NCI-H2107 (cell line): ENCODE measurements around the gene JPT2.
A peak's percentile ranks its signal among the peaks of the same experiment; 100 is the strongest.

Source experiments
- DNase-seq: peaks from one replicate; lab custom pipeline; 2025; lab: John Stamatoyannopoulos, UW

JPT2 gene

DNA sequence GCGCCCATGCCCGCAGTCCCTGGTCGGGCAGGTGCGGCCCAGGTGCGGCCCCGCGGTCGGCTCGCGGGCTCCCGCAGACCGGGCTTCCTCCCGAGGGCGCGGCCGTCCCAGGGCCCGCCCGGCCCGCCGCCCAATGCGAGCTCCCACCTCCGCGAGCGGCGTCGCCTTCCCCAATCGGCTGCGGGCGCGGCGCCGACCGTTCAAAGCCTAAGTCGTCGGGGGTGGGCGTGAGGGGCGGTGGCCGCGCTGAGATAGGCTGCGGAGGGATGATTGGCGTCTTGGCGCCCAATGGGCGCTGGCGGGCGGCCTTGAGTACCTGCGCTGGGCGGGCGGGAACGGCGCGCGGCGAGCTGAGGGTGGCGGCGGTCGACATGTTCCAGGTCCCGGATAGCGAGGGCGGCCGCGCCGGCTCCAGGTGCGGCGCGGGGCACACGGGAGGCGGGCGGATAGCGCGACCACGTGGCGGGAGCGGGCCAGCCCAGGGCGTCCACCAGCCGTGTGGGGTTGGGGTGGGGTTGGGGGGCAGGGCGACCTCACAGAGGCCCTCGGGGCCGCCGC is at the start of gene JPT2:
Gene JPT2, plus strand, starts transcription at position 338 of the 558 bp plus-strand sequence. Its CDS starts 34 bp downstream, at position 372.
- DNase-seq, result peak; percentile 98

DNA sequence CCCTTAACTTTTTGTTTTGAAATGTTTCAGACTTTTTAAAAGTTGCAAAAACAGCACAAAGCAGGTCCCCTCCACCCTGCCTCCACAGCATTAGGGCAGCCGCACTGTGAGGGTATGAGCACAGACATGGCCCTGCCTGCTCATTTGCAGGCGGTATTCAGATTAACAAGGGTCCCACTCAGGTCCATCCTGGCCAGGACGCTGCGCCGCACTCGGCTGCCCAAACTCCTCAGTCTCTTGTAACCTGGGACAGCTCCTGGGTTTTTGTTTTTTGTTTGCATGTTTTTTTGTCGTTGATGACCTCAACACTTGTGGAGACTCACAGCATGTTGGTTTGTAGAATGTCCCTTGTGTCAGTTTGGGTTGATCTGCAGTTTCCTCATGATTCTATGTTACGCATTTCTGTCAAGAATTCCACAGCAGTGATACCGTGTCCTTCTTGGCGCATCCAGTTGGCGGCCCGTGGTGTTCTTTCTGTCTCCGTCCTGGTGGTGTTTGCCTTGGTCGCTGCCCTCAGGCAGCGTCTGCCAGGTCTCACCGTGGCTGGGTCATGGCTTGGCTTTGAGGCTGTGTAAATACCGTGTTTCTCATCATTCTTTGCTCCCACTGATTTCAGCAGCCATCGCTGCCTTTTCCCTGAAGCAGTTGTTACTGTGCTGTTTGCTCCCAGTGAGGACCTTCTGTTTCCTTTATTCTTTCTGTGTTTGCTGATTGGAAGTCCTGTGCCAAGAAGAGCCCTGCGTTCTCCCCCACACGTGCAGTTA is 47.4 kb upstream of the JPT2 start:
- no peak for DNase-seq

- DNase-seq, result no peak
Measured at GRCh38 chr16:1631230-1631629, 46.8 kb upstream of the JPT2 start.

- DNase-seq, result no peak
Measured at GRCh38 chr16:1631931-1632637, 46.0 kb upstream of the JPT2 start.

DNA sequence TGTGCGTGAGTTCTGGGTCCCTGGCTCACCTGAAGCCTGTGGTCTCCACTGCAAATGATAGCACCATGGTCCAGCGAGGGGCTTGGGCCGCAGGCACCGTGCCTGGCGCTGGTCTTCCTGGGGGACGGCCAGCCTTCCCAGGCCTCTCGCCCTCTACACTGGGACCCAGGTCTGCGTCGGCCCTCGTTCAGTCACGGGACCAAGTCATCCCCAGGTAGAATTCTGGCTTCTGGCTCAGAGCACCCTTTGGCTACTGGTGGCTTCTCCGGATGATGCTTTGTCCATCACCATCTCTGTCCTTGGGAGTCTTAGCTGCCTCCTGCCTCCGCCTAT is 45.5 kb upstream of the JPT2 start:
- DNase-seq, result no peak

DNA sequence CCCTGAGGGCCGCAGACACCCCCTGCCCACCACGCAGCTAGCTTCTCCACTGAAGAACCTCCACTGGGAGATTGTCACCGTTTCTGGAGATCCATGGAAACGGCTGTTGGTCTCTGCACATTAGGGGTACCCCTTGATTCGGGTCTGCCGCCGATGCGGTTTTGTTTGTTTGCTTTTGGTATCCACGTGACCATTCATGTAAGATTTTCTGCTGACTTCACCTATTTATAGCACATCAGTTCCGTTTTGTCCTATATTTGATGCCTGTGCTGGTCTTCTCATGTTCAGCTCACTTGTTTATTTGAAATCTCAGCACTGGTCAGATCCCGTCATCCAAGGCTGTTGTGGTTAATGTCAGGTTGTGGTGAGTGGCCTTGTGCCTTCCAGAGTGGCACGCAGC is 44.8 kb upstream of the JPT2 start:
- no peak for DNase-seq

DNA sequence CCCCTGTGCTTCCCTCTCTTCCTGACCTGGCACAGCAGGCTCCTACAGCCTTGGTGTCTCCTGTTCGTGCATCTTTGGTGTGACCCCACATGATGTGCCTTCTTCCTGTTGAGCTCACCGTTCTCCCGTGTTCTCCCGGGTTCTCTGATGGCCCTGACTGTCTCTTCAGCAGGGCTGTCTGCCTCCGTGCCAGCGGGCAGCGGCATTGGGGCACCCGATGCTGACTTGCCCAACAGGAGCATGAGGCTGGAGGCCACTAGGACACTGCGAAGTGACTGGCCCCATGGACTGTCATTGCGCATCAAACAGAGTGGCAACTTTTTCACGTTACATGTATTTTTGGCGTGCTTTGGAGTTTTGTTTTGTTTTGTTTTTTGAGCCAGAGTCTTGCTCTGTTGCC is 43.5 kb upstream of the JPT2 start:
- DNase-seq, result no peak

DNA sequence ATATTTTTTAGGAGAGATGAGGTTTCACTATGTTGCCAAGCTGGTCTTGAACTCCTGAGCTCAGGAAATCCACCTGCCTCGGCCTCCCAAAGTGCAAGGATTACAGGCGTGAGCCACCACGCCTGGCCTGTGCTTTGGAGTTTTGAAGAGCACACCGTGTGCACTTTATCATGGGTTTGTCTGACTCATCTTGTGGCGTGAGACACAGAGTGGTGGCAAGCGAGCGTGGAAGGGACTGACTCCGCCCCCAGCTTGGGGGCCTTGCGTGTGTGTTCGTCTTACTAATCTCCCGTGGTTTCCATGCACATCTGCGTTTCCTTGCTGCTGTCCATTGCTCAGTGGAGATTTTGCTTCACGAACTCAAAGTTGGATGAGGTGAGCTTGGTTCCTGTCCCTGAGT is 43.0 kb upstream of the JPT2 start:
- no peak for DNase-seq

GRCh38 chr16:1637526-1637925 is 40.6 kb upstream of the JPT2 start:
- DNase-seq, result no peak

DNA sequence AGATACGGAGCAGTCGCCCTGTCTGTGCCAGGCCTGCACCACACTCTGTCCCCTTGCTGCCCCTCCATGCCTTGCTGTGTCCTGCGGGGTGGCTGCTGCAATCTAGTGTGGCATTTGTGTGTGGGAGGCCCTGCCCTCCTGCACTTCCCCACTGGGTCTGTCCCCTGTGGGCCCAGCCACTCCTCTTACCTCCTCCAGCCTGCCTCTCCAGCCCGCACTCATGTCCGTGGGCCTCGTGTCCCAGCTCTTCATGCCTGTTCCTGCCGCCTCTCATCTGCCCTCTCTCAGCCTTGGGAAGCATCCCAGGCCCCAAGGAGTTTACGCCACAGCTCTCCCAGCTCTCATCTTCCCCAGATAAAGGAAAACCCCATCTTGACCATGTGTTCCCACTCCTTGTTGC is 39.3 kb upstream of the JPT2 start:
- DNase-seq, result no peak

DNA sequence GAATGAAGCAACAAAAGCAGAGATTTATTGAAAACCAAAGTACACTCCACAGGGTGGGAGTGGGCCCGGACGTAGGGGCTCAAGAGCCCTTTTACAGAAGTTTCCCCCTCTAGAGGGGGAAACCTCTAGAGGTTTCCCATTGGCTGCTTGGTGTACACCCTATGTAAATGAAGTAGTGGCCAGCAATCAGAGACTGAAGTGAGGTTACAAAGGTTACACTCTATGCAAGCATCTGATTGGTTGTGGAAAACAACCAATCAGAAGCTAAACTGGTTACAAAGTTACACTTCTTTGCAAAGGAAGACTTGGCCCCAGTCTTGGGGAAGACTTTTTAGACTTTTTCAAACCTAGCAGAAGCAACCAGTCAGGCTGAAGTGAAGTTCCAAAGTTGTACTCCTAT is 38.8 kb upstream of the JPT2 start:
- no peak for DNase-seq

DNA sequence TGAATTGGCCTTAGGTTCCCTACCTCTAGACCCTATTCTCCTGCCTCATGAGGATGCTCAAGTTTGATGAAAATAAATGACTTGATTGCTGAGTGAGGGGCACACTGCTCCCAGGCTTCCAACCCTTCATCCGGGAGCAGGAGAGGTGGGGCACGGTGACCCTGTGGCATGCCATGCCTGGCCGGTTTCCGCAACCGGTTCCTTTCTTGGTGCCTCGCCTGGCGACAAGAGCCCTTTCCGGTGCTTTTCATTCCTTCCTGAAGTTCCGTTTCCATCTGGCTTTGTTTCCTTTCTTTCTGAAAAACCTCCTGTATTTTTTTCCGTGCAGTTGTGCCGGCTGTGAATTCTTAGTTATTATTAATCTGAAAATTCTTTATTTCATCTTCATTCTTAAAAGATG is 38.2 kb upstream of the JPT2 start:
- DNase-seq, result no peak

GRCh38 chr16:1640261-1640941 is 37.7 kb upstream of the JPT2 start:
- no peak for DNase-seq

DNA sequence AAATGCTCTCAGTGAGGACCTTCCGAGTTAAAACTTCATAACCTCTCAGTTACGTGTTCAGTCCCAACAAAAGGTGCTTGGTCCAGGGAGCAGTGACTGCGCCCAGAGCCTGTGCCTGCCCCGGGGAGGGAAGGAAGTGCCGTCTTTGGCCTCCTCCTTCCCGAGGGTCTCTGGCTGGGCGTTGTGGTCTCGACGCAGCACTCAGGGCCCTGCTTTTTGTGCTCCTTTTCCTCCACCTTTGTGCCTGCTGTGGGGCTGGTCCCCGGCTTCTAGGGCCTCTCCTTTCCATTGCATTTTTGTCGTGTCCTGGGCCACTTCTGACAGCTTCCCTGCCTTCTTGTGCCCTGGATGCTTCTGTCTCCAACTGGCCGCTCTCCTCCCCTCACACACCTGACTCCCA is 36.8 kb upstream of the JPT2 start:
- DNase-seq, result no peak

GRCh38 chr16:1642148-1642547 is 35.9 kb upstream of the JPT2 start:
- DNase-seq, result no peak

- DNase-seq, result no peak
Measured at GRCh38 chr16:1642753-1643152, 35.3 kb upstream of the JPT2 start.

DNA sequence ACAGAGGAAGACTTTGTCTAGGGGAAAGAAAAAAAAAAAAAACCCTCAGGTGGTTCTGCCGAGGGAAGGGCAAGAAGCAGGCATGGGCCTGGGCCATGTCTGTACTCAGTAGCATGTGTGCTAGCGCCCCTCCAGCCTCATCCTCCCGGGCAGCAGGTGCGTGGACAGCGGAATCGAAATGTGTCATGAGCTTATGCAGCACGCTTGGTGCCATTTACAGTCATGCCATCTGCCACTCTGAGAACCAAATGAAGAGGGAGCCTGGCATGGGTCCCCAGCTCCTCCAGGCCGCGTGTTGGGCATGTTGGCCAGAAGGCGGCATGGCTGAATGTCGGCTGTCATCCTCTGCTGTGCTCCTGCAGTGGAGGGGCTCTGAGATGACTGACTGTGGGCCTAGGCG is 34.6 kb upstream of the JPT2 start:
- no peak for DNase-seq

- DNase-seq, result no peak
Measured at GRCh38 chr16:1645914-1646525, 32.1 kb upstream of the JPT2 start.

DNA sequence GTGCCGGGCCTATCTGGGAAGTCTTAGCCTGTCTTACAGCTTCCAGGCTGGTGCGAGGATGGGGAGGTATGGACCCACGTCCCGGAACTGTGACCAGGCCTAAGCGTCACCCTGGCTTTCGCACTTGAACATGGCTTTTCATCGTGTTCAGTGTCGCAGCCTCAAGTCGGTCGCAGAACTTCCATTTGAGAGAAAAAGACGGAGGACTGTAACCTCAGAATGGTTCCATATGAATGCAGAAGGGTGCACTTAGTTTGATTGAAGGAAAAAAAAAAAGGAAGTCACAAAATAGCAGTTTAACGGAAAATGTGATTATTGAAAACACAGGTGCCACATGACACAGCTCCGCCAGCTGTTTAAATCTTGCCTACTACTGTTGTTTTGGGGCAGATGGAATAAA is 30.2 kb upstream of the JPT2 start:
- DNase-seq, result no peak

- no peak for DNase-seq
Measured at GRCh38 chr16:1650131-1650530, 27.9 kb upstream of the JPT2 start.

DNA sequence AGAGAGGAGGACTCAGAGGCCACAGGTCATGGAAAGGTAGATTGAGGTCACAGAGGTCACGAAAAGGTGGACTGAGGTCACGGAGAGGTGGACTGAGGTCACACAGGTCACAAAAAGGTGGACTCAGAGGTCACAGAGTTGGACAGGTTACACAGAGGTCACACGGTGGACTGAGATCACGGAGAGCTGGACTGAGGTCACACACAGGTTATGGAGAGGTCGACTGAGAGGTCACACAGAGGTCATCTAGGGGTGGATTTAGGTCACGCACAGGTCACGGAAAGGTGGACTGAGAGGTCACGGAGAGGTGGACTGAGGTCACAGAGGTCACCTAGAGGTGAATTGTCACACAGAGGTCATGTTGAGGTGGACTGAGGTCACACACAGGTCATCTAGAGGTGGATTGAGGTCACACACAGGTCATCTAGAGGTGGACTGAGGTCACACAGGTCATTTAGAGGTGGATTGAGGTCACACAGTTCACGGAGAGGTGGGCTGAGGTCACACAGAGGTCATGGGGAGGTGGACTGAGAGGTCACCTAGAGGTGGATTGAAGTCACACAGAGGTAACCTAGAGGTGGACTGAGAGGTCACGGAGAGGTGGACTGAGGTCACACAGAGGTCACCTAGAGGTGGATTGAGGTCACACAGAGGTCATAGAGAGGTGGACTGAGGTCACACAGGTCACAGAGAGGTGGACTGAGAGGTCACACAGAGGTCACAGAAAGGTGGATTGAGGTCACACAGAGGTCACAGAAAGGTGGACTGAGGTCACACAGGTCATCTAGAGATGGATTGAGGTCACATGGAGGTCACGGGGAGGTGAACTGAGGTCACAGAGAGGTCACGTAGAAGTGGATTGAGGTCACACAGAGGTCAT is 26.7 kb upstream of the JPT2 start:
- no peak for DNase-seq

DNA sequence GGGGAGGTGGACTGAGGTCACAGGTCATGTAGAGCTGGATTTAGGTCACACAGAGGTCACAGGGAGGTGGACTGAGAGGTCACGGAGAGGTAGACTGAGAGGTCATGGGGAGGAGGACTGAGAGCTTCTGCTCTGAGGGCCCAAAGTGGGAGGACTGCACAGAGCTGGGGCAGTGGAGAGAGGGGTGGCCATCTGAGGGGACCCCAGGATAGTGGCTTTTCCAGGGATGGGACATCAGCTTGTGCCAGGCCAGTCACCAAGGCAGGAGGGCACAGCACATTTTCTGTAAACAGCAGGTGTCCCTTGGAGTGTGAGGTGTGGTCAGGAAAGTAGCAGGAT is 26.1 kb upstream of the JPT2 start:
- no peak for DNase-seq
